NB4 (cell line): ENCODE measurements around the gene TOPORS.

ENCODE experiments used
- DNase-seq: peaks from one replicate; pipeline ENCODE4 v3.0.0; 2010; ENCODE audit warnings: low read depth
- H3K4me3 ChIP-seq: one replicate; pipeline ENCODE4 v1.5.1; 2011; ENCODE audit warnings: mild to moderate bottlenecking, low read depth, low read length, moderate library complexity
- CTCF ChIP-seq: IDR thresholded peaks from one replicate; pipeline ENCODE4 v1.5.1; 2012; ENCODE audit warnings: low read depth, low read length
- MYC ChIP-seq: IDR thresholded peaks from 2 replicates; pipeline ENCODE4 v1.6.1; 2011; ENCODE audit warnings: low read depth, low read length
- POLR2A ChIP-seq: IDR thresholded peaks from 2 replicates; pipeline ENCODE4 v1.6.1; 2011; ENCODE audit warnings: mild to moderate bottlenecking; ENCODE audit not compliant: insufficient read length; ENCODE audit errors: extremely low read depth
- TF ChIP-seq, protein P1 (sequence below): IDR thresholded peaks from 2 replicates; pipeline ENCODE4 v1.6.1; 2011; ENCODE audit warnings: low read depth, low read length

The TOPORS gene

GRCh38 chr9:32502464-32502863 is 49.9 kb downstream of the TOPORS start:
- no peak for TF ChIP-seq MYC
- TF ChIP-seq CTCF = no peak
- TF ChIP-seq, protein P1, sequence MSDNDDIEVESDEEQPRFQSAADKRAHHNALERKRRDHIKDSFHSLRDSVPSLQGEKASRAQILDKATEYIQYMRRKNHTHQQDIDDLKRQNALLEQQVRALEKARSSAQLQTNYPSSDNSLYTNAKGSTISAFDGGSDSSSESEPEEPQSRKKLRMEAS = no peak
- TF ChIP-seq POLR2A = no peak
- H3K4me3 ChIP-seq = no peak overlapping the region
- no peak for DNase-seq

DNA sequence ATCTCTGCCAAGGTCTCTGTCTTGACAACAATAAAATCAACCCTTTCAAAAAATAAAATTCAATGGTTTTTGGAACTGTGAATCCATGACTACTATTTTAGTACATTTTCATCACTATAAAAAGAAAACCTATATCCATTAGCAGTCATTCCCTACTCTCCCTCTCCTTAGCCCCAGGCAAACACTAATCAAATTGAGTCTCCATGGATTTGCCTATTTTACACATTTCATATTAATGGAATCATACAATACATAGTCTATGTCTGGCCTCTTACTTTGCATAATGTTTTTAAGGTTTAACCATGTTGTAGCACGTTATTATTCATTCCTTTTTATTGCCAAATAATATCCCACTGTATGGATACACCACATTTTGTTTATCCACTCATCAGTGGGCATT is 50.5 kb downstream of the TOPORS start:
- TF ChIP-seq POLR2A (no peak), CTCF (no peak), MYC (no peak)
- TF ChIP-seq, protein P1 = no peak
- no peak overlapping the region for H3K4me3 ChIP-seq
- no peak for DNase-seq

GRCh38 chr9:32500768-32501167 is 51.6 kb downstream of the TOPORS start:
- no peak for DNase-seq
- TF ChIP-seq, protein P1 = no peak
- TF ChIP-seq POLR2A (no peak), CTCF (no peak)
- H3K4me3 ChIP-seq = no peak overlapping the region

- no peak overlapping the region for H3K4me3 ChIP-seq
- TF ChIP-seq MYC (no peak), CTCF (no peak), POLR2A (no peak)
- TF ChIP-seq, protein P1 = no peak
- DNase-seq = peak; percentile 38
Observed at GRCh38 chr9:32497921-32498320, 54.5 kb downstream of the TOPORS start.

DNA sequence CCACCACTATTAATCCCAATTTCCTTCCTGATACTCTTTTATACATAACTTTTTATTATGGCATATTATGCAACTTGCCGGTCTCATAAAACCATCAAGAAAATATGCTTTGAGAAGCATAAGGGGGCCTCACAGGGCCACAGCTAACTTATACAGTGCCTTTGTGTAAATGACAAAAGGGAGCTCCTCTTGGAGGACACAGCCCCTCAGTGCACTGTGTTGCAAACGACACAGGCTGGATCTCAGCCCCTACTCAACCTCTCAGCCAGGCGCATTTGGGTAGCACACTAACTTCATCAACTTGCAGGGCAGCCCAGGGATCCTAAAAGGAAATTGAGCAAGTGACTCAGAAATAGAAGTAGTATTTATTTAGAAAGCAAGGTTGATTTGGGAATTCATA is 61.8 kb downstream of the TOPORS start:
- DNase-seq = peak; percentile 27
- TF ChIP-seq POLR2A = no peak
- TF ChIP-seq MYC = no peak
- TF ChIP-seq, protein P1 = no peak
- no peak for TF ChIP-seq CTCF
- no peak overlapping the region for H3K4me3 ChIP-seq
